K562 (cell line): ENCODE measurements around the gene ARL10.

ENCODE experiments used
- EP300 ChIP-seq: IDR thresholded peaks from 2 replicates; pipeline ENCODE4 v1.6.1; 2012; ENCODE audit warnings: low read length, improper control_type of control experiment
- GATA2 ChIP-seq: sonication (generic); formaldehyde crosslinking; IDR thresholded peaks from 2 replicates; pipeline ENCODE4 v1.4.0; 2020; ENCODE audit warnings: mild to moderate bottlenecking, missing genetic modification reagents
- KAT7 ChIP-seq: sonication (generic); formaldehyde crosslinking; IDR thresholded peaks from 2 replicates; pipeline ENCODE4 v1.8.0; 2022; ENCODE audit warnings: missing genetic modification reagents, mild to moderate bottlenecking, borderline replicate concordance
- MLX ChIP-seq, 2 experiments: fragments of 450-650 bp in 1 of 2; sonication (generic) in 1 of 2; formaldehyde crosslinking; conservative IDR thresholded peaks; 2 replicates each; pipeline versions ENCODE4 v1.4.0 to v1.8.1; 2020 to 2022; ENCODE audit warnings: mild to moderate bottlenecking in 1 of 2, missing genetic modification reagents in 1 of 2
- NFIX ChIP-seq: fragments of 250-450 bp; sonication (Bioruptor Pico); IDR thresholded peaks from 2 replicates; pipeline ENCODE4 v1.4.0; 2020; ENCODE audit warnings: low read depth, mild to moderate bottlenecking, moderate library complexity
- POLR2A ChIP-seq: fragments of 450-650 bp; conservative IDR thresholded peaks from 2 replicates; pipeline ENCODE4 v1.6.1; 2016
- POLR2AphosphoS5 ChIP-seq: IDR thresholded peaks from 2 replicates; pipeline ENCODE4 v1.6.1; 2011; ENCODE audit warnings: mild to moderate bottlenecking, low read depth, low read length, moderate library complexity; ENCODE audit not compliant: control insufficient read depth, insufficient read depth
- RBFOX2 ChIP-seq: fragments of 200-400 bp; formaldehyde crosslinking; IDR thresholded peaks from 2 replicates; pipeline ENCODE4 v1.6.1; 2017; ENCODE audit warnings: low read depth, mild to moderate bottlenecking, low read length, moderate library complexity
- ZNF217 ChIP-seq: sonication (generic); formaldehyde crosslinking; IDR thresholded peaks from 2 replicates; pipeline ENCODE4 v1.8.0; 2022; ENCODE audit warnings: mild to moderate bottlenecking, missing genetic modification reagents
- ZNF707 ChIP-seq: fragments of 250-450 bp; sonication (Bioruptor Pico); conservative IDR thresholded peaks from 2 replicates; pipeline ENCODE4 v1.8.0; 2022; ENCODE audit warnings: inconsistent platforms, mild to moderate bottlenecking, moderate library complexity
- ZZZ3 ChIP-seq: fragments of 450-650 bp; IDR thresholded peaks from 2 replicates; pipeline ENCODE4 v1.6.1; 2016; ENCODE audit warnings: antibody characterized with exemption, mild to moderate bottlenecking, moderate library complexity

DNA sequence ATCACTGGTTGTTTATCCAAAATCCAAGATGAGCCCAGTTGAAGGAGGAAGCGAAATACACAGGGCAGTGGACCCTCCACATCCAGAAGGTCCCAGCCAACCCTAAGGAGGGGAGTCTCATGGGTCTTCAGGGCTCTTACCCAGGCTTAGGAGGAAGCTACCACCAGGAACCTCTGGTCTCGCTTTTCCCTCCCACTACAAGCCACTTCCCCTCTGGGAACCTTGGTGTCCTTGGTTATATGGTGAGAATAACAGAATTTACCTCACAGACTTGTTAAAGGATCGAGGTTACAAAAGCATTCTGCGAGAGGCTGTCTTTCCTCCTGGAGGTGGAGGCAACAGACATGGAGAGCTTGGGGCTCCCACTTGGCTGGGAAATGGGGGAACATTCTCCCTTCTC lies 26.7 kb downstream of the ARL10 start:
- TF ChIP-seq EP300 (no peak), NFIX (no peak), POLR2AphosphoS5 (no peak), ZNF217 (CRISPR knock-in tag) (no peak), GATA2 (CRISPR knock-in tag) (no peak), ZNF707 (CRISPR knock-in tag) (no peak), RBFOX2 (no peak), POLR2A (no peak), MLX (CRISPR knock-in tag; conservative IDR thresholded peaks at IDR 0.05) (no peak), ZZZ3 (no peak), KAT7 (CRISPR knock-in tag) (no peak)
